GM12872 (cell line): ENCODE data around the gene HS2ST1.

Experiments
- CTCF ChIP-seq: IDR thresholded peaks from 3 replicates; pipeline ENCODE4 v1.5.1; 2011; ENCODE audit warnings: low read depth, mild to moderate bottlenecking, low read length, moderate library complexity; ENCODE audit not compliant: insufficient read depth

The HS2ST1 gene

GRCh38 chr1:87086120-87086519, 171.7 kb downstream of the HS2ST1 start:
- TF ChIP-seq CTCF: no peak

GRCh38 chr1:87089070-87089736, 174.8 kb downstream of the HS2ST1 start:
- no peak for TF ChIP-seq CTCF

- no peak for TF ChIP-seq CTCF
These were observed 175.4 kb downstream of the HS2ST1 start for GRCh38 chr1:87089823-87090222.

GRCh38 chr1:87091425-87091824, 177.0 kb downstream of the HS2ST1 start:
- no peak for TF ChIP-seq CTCF

- no peak for TF ChIP-seq CTCF
These were observed 178.4 kb downstream of the HS2ST1 start for GRCh38 chr1:87092846-87093245.

- TF ChIP-seq CTCF: no peak
These were observed 178.9 kb downstream of the HS2ST1 start for GRCh38 chr1:87093286-87093685.

GRCh38 chr1:87094238-87094637, 179.8 kb downstream of the HS2ST1 start:
- no peak for TF ChIP-seq CTCF
